Measurements from ENCODE around the gene TRPM2.
A peak's percentile ranks its signal among the peaks of the same experiment; 100 is the strongest.

The TRPM2 gene

GRCh38 chr21:44445145-44445812, 91.9 kb downstream of the TRPM2 start:
- no peak for DNase-seq (ENCODE audit: low spot score)

GRCh38 chr21:44448651-44449131, 95.3 kb downstream of the TRPM2 start:
- no peak for DNase-seq (ENCODE audit: low spot score)

GRCh38 chr21:44449473-44450363, 96.3 kb downstream of the TRPM2 start:
- DNase-seq (ENCODE audit: low spot score): no peak

- DNase-seq (ENCODE audit: low spot score): no peak
Observed at GRCh38 chr21:44450402-44450801, 97.0 kb downstream of the TRPM2 start.

GRCh38 chr21:44450999-44451398, 97.6 kb downstream of the TRPM2 start:
- no peak for DNase-seq (ENCODE audit: low spot score)

GRCh38 chr21:44453120-44453519, 99.7 kb downstream of the TRPM2 start:
- no peak for DNase-seq (ENCODE audit: low spot score)

GRCh38 chr21:44454058-44454457, 100.6 kb downstream of the TRPM2 start:
- DNase-seq (ENCODE audit: low spot score): no peak

GRCh38 chr21:44454747-44455523, 101.5 kb downstream of the TRPM2 start, which contains the start of gene LRRC3:
Gene LRRC3 (plus strand): TSS chr21:44455510. CDS start chr21:44456645, 1,135 bp downstream.
- peak; percentile 91 for DNase-seq (ENCODE audit: low spot score)

- peak; percentile 54 for DNase-seq (ENCODE audit: low spot score)
Observed at GRCh38 chr21:44455524-44456213, 102.2 kb downstream of the TRPM2 start.

GRCh38 chr21:44456214-44456914, 102.9 kb downstream of the TRPM2 start:
- no peak for DNase-seq (ENCODE audit: low spot score)

- no peak for DNase-seq (ENCODE audit: low spot score)
Observed at GRCh38 chr21:44456915-44457736, 103.7 kb downstream of the TRPM2 start.

- DNase-seq (ENCODE audit: low spot score): no peak
Observed at GRCh38 chr21:44458971-44459711, 105.7 kb downstream of the TRPM2 start.

GRCh38 chr21:44459712-44460440, 106.5 kb downstream of the TRPM2 start:
- no peak for DNase-seq (ENCODE audit: low spot score)

GRCh38 chr21:44460441-44460755, 107.0 kb downstream of the TRPM2 start:
- no peak for DNase-seq (ENCODE audit: low spot score)

- DNase-seq (ENCODE audit: low spot score): no peak
Observed at GRCh38 chr21:44461005-44461404, 107.6 kb downstream of the TRPM2 start.

- DNase-seq (ENCODE audit: low spot score): no peak
Observed at GRCh38 chr21:44461464-44462001, 108.1 kb downstream of the TRPM2 start.

- no peak for DNase-seq (ENCODE audit: low spot score)
Observed at GRCh38 chr21:44462086-44462833, 108.8 kb downstream of the TRPM2 start.

- DNase-seq (ENCODE audit: low spot score): no peak
Observed at GRCh38 chr21:44462834-44463200, 109.4 kb downstream of the TRPM2 start.
